HG02678 (cell line): ENCODE measurements around the gene SGCG.

Experiments
- ATAC-seq: cut with Tn5 transposase; IDR thresholded peaks from one replicate; pipeline ENCODE4 v1.9.1; 2021; ENCODE audit warnings: mild to moderate bottlenecking, moderate library complexity; ENCODE audit not compliant: unreplicated experiment

Gene SGCG

GRCh38 chr13:23323946-23324709 lies 143.3 kb downstream of the SGCG start:
- no peak for ATAC-seq

- ATAC-seq = peak; percentile 46
Measured at GRCh38 chr13:23325191-23325590, 144.4 kb downstream of the SGCG start.

- no peak for ATAC-seq
Measured at GRCh38 chr13:23330356-23330755, 149.6 kb downstream of the SGCG start.

- ATAC-seq = no peak
Measured at GRCh38 chr13:23339225-23339624, 158.4 kb downstream of the SGCG start.

- ATAC-seq = no peak
Measured at GRCh38 chr13:23344931-23345595, 164.3 kb downstream of the SGCG start.

- no peak for ATAC-seq
Measured at GRCh38 chr13:23347601-23348000, 166.8 kb downstream of the SGCG start.

- ATAC-seq = no peak
Measured at GRCh38 chr13:23348262-23349127, 167.7 kb downstream of the SGCG start.

- no peak for ATAC-seq
Measured at GRCh38 chr13:23349161-23349897, 168.6 kb downstream of the SGCG start.

GRCh38 chr13:23350009-23350408 lies 169.2 kb downstream of the SGCG start:
- ATAC-seq = no peak

- ATAC-seq = no peak
Measured at GRCh38 chr13:23352161-23352560, 171.4 kb downstream of the SGCG start.

GRCh38 chr13:23354520-23354919 lies 173.7 kb downstream of the SGCG start:
- no peak for ATAC-seq

GRCh38 chr13:23356368-23356767 lies 175.6 kb downstream of the SGCG start:
- ATAC-seq = no peak

GRCh38 chr13:23357349-23357748 lies 176.6 kb downstream of the SGCG start:
- ATAC-seq = no peak

GRCh38 chr13:23359882-23360281 lies 179.1 kb downstream of the SGCG start:
- ATAC-seq = no peak

GRCh38 chr13:23365652-23366051 lies 184.9 kb downstream of the SGCG start:
- no peak for ATAC-seq

- no peak for ATAC-seq
Measured at GRCh38 chr13:23367907-23368306, 187.1 kb downstream of the SGCG start.

- ATAC-seq = no peak
Measured at GRCh38 chr13:23372264-23372906, 191.6 kb downstream of the SGCG start.
